Endothelial cell (in vitro differentiated cells): Measurements from ENCODE around the gene BCAT1. TPM values are rescaled to one million over a fixed set of nuclear protein-coding genes. Genes with fewer than 3 reads are reported as not detected.
"Not testable (repeated sequence)": the region's sequence is repeated elsewhere in the genome, so short reads cannot be mapped to it uniquely, and the experiment has no call there.

Source experiments
- DNase-seq: peaks from one replicate; pipeline ENCODE4 v3.0.0; 2021; ENCODE audit warnings: low spot score
- H3K27ac Mint-ChIP-seq: one replicate; pipeline ENCODE4 v1.8.0; 2021; ENCODE audit warnings: mixed read lengths, inconsistent platforms; ENCODE audit not compliant: unreplicated experiment
- H3K27me3 Mint-ChIP-seq: one replicate; pipeline ENCODE4 v1.8.0; 2021; ENCODE audit warnings: mild to moderate bottlenecking, moderate library complexity, mixed read lengths, inconsistent platforms; ENCODE audit not compliant: unreplicated experiment
- H3K36me3 Mint-ChIP-seq: one replicate; pipeline ENCODE4 v1.8.0; 2021; ENCODE audit warnings: mild to moderate bottlenecking, low read depth, mixed read lengths, inconsistent platforms; ENCODE audit not compliant: unreplicated experiment
- H3K4me1 Mint-ChIP-seq: one replicate; pipeline ENCODE4 v1.8.0; 2021; ENCODE audit warnings: mild to moderate bottlenecking, mixed read lengths, inconsistent platforms; ENCODE audit not compliant: unreplicated experiment
- H3K4me3 Mint-ChIP-seq: one replicate; pipeline ENCODE4 v1.8.0; 2021; ENCODE audit warnings: mild to moderate bottlenecking, mixed read lengths, inconsistent platforms; ENCODE audit not compliant: unreplicated experiment
- H3K9me3 Mint-ChIP-seq: one replicate; pipeline ENCODE4 v1.8.0; 2021; ENCODE audit warnings: mixed read lengths, inconsistent platforms; ENCODE audit not compliant: unreplicated experiment
- total RNA-seq: library from RNA; stranded (reverse); fragmentation: NEBNext Ultra II Directional; extraction: Animal tissue kit (Norgen Biotek cat#: 25700); gene quantifications from one replicate; pipeline ENCODE4 v1.2.1, GENCODE V29; 2021; ENCODE audit not compliant: unreplicated experiment
- TF ChIP-seq, protein P1 (sequence below): fragments of 200-600 bp; sonication (generic); IDR thresholded peaks from one replicate; pipeline ENCODE4 v1.5.0; 2021; ENCODE audit warnings: antibody characterized with exemption; ENCODE audit not compliant: unreplicated experiment

Gene BCAT1
- total RNA-seq, 1 donor from 2014 or later = 110 TPM

DNA sequence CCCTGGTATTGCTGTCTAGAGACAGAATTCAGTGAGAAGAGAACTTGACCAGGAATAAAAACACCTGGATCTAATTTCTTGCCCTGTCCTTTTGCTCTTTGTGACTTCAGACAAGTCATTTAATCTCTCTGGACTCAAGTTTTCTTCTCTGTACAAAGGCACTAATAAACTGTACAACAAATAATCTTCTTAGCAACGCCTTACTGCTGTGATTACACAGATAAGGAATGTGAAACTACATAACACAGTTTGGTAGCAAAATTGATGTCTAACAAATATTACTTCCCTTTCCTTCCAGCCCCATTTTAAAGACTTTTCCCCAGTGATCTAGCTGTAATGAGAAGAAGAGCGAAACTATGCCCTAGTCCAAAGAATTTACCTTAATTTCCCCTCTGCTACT lies 69.3 kb downstream of the BCAT1 start:
- H3K9me3 Mint-ChIP-seq = no peaks in the 10 kb centered on the region
- TF ChIP-seq, protein P1, sequence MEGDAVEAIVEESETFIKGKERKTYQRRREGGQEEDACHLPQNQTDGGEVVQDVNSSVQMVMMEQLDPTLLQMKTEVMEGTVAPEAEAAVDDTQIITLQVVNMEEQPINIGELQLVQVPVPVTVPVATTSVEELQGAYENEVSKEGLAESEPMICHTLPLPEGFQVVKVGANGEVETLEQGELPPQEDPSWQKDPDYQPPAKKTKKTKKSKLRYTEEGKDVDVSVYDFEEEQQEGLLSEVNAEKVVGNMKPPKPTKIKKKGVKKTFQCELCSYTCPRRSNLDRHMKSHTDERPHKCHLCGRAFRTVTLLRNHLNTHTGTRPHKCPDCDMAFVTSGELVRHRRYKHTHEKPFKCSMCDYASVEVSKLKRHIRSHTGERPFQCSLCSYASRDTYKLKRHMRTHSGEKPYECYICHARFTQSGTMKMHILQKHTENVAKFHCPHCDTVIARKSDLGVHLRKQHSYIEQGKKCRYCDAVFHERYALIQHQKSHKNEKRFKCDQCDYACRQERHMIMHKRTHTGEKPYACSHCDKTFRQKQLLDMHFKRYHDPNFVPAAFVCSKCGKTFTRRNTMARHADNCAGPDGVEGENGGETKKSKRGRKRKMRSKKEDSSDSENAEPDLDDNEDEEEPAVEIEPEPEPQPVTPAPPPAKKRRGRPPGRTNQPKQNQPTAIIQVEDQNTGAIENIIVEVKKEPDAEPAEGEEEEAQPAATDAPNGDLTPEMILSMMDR = no peak
- DNase-seq = no peak
- H3K27ac Mint-ChIP-seq = no peak overlapping the region
- H3K4me3 Mint-ChIP-seq = no peak overlapping the region
- H3K27me3 Mint-ChIP-seq = no peaks in the 10 kb centered on the region
- H3K36me3 Mint-ChIP-seq = peaks cover 14% of the 10 kb centered on the region
- H3K4me1 Mint-ChIP-seq = peaks cover 7% of the 10 kb centered on the region

DNA sequence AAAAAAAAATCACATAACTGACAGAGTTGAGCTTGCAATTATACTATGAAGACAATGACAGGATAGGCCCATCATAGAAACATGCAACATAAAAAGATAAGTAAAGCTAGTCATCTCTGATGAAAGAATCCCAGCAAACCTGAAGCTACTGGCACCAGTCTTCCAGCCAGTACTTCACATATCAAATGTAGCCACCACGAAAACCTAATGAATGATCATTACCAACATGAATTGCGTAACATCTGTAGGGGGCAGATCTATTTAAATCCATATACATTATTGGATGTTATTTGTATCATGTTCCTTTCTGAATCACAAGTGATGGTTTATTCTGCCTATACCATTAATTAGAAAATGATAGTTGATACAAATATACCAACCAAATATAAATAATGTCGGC lies 73.9 kb downstream of the BCAT1 start:
- H3K9me3 Mint-ChIP-seq = no peaks in the 10 kb centered on the region
- H3K27ac Mint-ChIP-seq = no peak overlapping the region
- H3K27me3 Mint-ChIP-seq = no peaks in the 10 kb centered on the region
- TF ChIP-seq, protein P1 = no peak
- DNase-seq = no peak
- H3K4me3 Mint-ChIP-seq = peak overlapping the region; percentile 42
- peaks cover 18% of the 10 kb centered on the region for H3K36me3 Mint-ChIP-seq
- H3K4me1 Mint-ChIP-seq = no peaks in the 10 kb centered on the region

DNA sequence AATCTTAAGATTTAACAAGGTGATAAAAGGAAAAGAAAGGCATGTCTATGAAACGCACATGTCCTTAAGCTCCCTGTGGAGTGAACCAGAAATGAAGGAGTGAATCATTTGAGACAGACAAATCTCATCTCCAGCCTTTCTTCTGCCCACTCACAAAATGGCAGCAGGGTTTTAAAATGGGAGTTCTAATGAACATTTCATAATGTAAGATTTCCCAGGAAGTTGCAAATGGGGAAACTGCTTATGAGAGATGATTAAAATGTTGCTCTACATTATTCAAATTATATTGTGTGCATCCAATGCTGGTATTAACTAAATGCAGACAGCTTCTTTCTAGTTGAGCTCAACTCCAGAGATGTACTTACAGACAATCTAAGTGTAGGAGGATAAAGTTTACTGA lies 76.7 kb downstream of the BCAT1 start:
- no peak for DNase-seq
- H3K4me3 Mint-ChIP-seq = no peak overlapping the region
- TF ChIP-seq, protein P1 = no peak
- H3K4me1 Mint-ChIP-seq = no peaks in the 10 kb centered on the region
- no peaks in the 10 kb centered on the region for H3K9me3 Mint-ChIP-seq
- H3K27me3 Mint-ChIP-seq = no peaks in the 10 kb centered on the region
- peaks cover 25% of the 10 kb centered on the region for H3K36me3 Mint-ChIP-seq
- no peak overlapping the region for H3K27ac Mint-ChIP-seq

DNA sequence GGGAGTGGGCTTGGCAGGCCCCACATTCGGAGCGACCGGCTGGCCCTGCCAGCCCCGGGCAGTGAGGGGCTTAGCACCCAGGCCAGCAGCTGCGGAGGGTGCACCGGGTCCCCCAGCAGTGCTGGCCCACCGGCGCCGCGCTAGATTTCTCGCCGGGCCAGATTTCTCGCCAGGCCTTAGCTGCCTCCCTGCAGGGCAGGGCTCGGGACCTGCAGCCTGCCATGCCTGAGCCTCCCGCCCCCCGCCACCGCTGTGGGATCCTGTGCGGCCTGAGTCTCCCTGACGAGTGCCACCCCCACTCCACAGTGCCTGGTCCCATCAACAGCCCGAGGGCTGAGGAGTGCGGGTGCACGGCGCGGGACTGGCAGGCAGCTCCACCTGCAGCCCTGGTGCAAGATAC lies 82.8 kb downstream of the BCAT1 start:
- H3K27me3 Mint-ChIP-seq, H3K4me1 Mint-ChIP-seq, DNase-seq, H3K9me3 Mint-ChIP-seq, H3K27ac Mint-ChIP-seq, H3K4me3 Mint-ChIP-seq: not testable (repeated sequence)
- H3K36me3 Mint-ChIP-seq = peaks cover 49% of the 10 kb centered on the region

DNA sequence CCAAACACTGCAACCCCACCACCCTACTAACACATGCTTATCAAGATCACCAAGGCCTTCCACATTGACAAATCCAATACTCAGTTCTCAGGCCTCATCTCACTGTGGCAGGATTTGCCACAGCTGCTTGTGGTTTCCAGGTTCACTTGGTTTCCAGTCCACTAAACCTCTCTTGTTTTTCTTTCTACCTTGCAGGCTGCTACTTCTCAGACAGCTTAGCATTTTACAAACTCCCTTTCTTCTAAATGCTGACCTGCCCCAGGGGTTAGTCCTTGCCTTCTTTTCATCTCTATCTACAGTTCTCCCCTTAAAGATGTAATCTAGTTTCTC lies 84.1 kb downstream of the BCAT1 start:
- peaks cover 5% of the 10 kb centered on the region for H3K4me1 Mint-ChIP-seq
- H3K27me3 Mint-ChIP-seq = peaks cover 1% of the 10 kb centered on the region
- H3K27ac Mint-ChIP-seq = no peak overlapping the region
- H3K9me3 Mint-ChIP-seq = no peaks in the 10 kb centered on the region
- TF ChIP-seq, protein P1 = no peak
- no peak for DNase-seq
- H3K4me3 Mint-ChIP-seq = no peak overlapping the region
- H3K36me3 Mint-ChIP-seq = peaks cover 56% of the 10 kb centered on the region
